OCI-LY1 (cell line): ENCODE measurements around the gene LRRC2.

Experiments
- H2AFZ ChIP-seq: fragments of 200-600 bp; sonication (generic), shearing (Covaris generic); 2 replicates; pipeline ENCODE4 v1.6.0; 2014; ENCODE audit warnings: antibody characterized with exemption, mild to moderate bottlenecking, low read length
- H3F3A ChIP-seq: fragments of 200-600 bp; sonication (generic), shearing (Covaris generic); 2 replicates; pipeline ENCODE4 v1.6.0; 2014; ENCODE audit warnings: mild to moderate bottlenecking, antibody characterized with exemption, low read length, moderate library complexity; ENCODE audit not compliant: insufficient read depth
- H3K27ac ChIP-seq: fragments of 200-600 bp; sonication (generic); 2 replicates; pipeline ENCODE4 v1.5.1; 2014; ENCODE audit warnings: low read length, mixed run types, mild to moderate bottlenecking, low read depth; ENCODE audit not compliant: poor library complexity, severe bottlenecking
- H3K27me3 ChIP-seq: fragments of 200-600 bp; sonication (generic); 2 replicates; pipeline ENCODE4 v1.6.0; 2014; ENCODE audit warnings: antibody characterized with exemption, mild to moderate bottlenecking, low read length, moderate library complexity; ENCODE audit not compliant: insufficient read depth
- H3K36me3 ChIP-seq: fragments of 200-600 bp; sonication (generic); 2 replicates; pipeline ENCODE4 v1.6.1; 2014; ENCODE audit warnings: mild to moderate bottlenecking, antibody characterized with exemption, low read length, moderate library complexity, mixed read lengths; ENCODE audit not compliant: insufficient read depth
- H3K4me1 ChIP-seq: fragments of 200-600 bp; sonication (generic); 2 replicates; pipeline ENCODE4 v1.5.1; 2014; ENCODE audit warnings: mild to moderate bottlenecking, low read length, moderate library complexity; ENCODE audit not compliant: insufficient read depth, severe bottlenecking
- H3K4me2 ChIP-seq: fragments of 200-600 bp; sonication (generic), shearing (Covaris generic); 2 replicates; pipeline ENCODE4 v1.6.1; 2014; ENCODE audit warnings: low read length
- H3K4me3 ChIP-seq: fragments of 200-600 bp; sonication (generic); 2 replicates; pipeline ENCODE4 v1.5.1; 2014; ENCODE audit warnings: low read length, low read depth, mild to moderate bottlenecking, mixed read lengths; ENCODE audit not compliant: poor library complexity, severe bottlenecking
- H3K79me2 ChIP-seq: fragments of 200-600 bp; shearing (Covaris generic); 2 replicates; pipeline ENCODE4 v1.6.1; 2016; ENCODE audit warnings: mixed run types, low read length, mixed read lengths; ENCODE audit not compliant: insufficient read depth
- H3K9ac ChIP-seq: fragments of 200-600 bp; sonication (generic), shearing (Covaris generic); 2 replicates; pipeline ENCODE4 v1.6.1; 2014; ENCODE audit warnings: mild to moderate bottlenecking, low read length, mixed read lengths
- H3K9me2 ChIP-seq: fragments of 200-600 bp; sonication (generic), shearing (Covaris generic); 2 replicates; pipeline ENCODE4 v1.6.1; 2014; ENCODE audit warnings: low read depth, mild to moderate bottlenecking, low read length, mixed read lengths
- H3K9me3 ChIP-seq: fragments of 200-600 bp; shearing (Covaris generic); 2 replicates; pipeline ENCODE4 v1.6.1; 2014; ENCODE audit warnings: low read length, mixed read lengths
- H4K20me1 ChIP-seq: fragments of 200-600 bp; sonication (generic), shearing (Covaris generic); 2 replicates; pipeline ENCODE4 v1.6.0; 2016; ENCODE audit warnings: mild to moderate bottlenecking, low read length; ENCODE audit not compliant: insufficient read depth
- EZH2 ChIP-seq: fragments of 200-600 bp; sonication (generic), shearing (Covaris generic); IDR thresholded peaks from 2 replicates; pipeline ENCODE4 v1.8.0; 2017; ENCODE audit warnings: borderline replicate concordance, mixed run types, mild to moderate bottlenecking, antibody characterized with exemption, low read length, moderate library complexity, mixed read lengths
- TF ChIP-seq, protein P1 (sequence below): fragments of 200-600 bp; sonication (generic), shearing (Covaris generic); IDR thresholded peaks from 2 replicates; pipeline ENCODE4 v1.5.1; 2017; ENCODE audit warnings: mild to moderate bottlenecking, antibody characterized with exemption, low read length, moderate library complexity, mixed read lengths

Gene LRRC2

DNA sequence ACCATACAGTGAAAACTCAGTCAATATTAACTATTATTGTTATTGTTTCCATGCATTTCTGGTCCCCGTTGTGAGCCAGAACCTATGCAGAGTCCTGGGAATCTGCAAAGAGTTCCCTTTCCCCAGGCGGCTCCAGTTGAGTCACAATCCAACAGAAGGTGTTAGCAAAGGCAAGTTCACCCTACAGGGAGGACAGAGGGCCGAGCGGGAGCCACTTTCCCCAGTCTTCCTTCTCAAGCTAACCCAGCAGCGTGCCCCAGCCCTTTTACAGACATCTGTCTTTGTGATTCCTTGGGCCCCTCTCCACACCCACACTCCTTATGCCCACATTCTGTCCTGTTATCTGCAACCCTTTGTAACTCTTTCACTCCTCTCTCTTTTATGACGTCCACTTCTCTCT lies 88.3 kb downstream of the LRRC2 start:
- Histone ChIP-seq H3K9me2 (no peaks in the 10 kb centered on the region), H4K20me1 (no peaks in the 10 kb centered on the region), H3K27ac (no peak overlapping the region), H3K79me2 (no peaks in the 10 kb centered on the region), H3K4me2 (no peak overlapping the region), H3K9ac (no peak overlapping the region), H3K9me3 (no peaks in the 10 kb centered on the region), H3K4me3 (no peak overlapping the region), H3F3A (no peaks in the 10 kb centered on the region), H2AFZ (no peak overlapping the region), H3K27me3 (peaks cover 3% of the 10 kb centered on the region; the same call in 1 of the 2 replicates), H3K4me1 (no peaks in the 10 kb centered on the region), H3K36me3 (no peaks in the 10 kb centered on the region)
- no peak for TF ChIP-seq EZH2
- TF ChIP-seq, protein P1, sequence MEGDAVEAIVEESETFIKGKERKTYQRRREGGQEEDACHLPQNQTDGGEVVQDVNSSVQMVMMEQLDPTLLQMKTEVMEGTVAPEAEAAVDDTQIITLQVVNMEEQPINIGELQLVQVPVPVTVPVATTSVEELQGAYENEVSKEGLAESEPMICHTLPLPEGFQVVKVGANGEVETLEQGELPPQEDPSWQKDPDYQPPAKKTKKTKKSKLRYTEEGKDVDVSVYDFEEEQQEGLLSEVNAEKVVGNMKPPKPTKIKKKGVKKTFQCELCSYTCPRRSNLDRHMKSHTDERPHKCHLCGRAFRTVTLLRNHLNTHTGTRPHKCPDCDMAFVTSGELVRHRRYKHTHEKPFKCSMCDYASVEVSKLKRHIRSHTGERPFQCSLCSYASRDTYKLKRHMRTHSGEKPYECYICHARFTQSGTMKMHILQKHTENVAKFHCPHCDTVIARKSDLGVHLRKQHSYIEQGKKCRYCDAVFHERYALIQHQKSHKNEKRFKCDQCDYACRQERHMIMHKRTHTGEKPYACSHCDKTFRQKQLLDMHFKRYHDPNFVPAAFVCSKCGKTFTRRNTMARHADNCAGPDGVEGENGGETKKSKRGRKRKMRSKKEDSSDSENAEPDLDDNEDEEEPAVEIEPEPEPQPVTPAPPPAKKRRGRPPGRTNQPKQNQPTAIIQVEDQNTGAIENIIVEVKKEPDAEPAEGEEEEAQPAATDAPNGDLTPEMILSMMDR, result no peak

DNA sequence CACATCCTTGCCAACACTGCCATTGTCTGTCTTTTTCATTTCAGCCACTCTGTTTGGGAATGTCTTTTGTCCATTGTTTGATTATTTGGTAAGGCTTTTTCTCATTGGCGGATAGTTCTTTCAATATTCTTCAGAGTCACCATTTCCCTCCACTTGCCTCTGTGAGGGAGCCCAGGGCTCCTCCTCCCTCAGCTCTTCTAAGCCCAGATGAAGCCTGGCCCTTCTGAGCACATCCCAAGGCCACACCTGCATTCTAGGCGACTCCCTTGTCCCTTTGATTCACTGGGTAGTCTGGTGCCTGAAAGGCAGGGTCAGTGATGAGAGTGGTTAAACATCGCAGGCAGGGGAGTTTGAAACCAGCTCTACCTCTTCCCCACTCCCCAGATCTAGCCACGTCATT lies 89.0 kb downstream of the LRRC2 start:
- Histone ChIP-seq H3K9ac (no peak overlapping the region), H3K4me3 (no peak overlapping the region), H3K36me3 (no peaks in the 10 kb centered on the region), H2AFZ (no peak overlapping the region), H4K20me1 (no peaks in the 10 kb centered on the region), H3K27me3 (peaks cover 3% of the 10 kb centered on the region; the same call in 1 of the 2 replicates), H3K79me2 (no peaks in the 10 kb centered on the region), H3K9me2 (no peaks in the 10 kb centered on the region), H3K27ac (no peak overlapping the region), H3K9me3 (no peaks in the 10 kb centered on the region), H3F3A (no peaks in the 10 kb centered on the region), H3K4me1 (no peaks in the 10 kb centered on the region), H3K4me2 (no peak overlapping the region)
- no peak for TF ChIP-seq EZH2
- TF ChIP-seq, protein P1, result no peak

GRCh38 chr3:46472736-46473135 lies 93.4 kb downstream of the LRRC2 start:
- H3F3A ChIP-seq, result no peaks in the 10 kb centered on the region
- no peaks in the 10 kb centered on the region for H3K9me2 ChIP-seq
- no peaks in the 10 kb centered on the region for H4K20me1 ChIP-seq
- no peaks in the 10 kb centered on the region for H3K9me3 ChIP-seq
- H3K79me2 ChIP-seq, result no peaks in the 10 kb centered on the region
- no peak overlapping the region for H3K27ac ChIP-seq
- peaks cover 3% of the 10 kb centered on the region; the same call in 1 of the 2 replicates for H3K27me3 ChIP-seq
- H3K9ac ChIP-seq, result no peak overlapping the region
- TF ChIP-seq EZH2, result no peak
- TF ChIP-seq, protein P1, result no peak
- H3K4me2 ChIP-seq, result no peak overlapping the region
- H3K4me3 ChIP-seq, result no peak overlapping the region
- no peaks in the 10 kb centered on the region for H3K4me1 ChIP-seq
- no peak overlapping the region for H2AFZ ChIP-seq
- no peaks in the 10 kb centered on the region for H3K36me3 ChIP-seq
